KBM-7 (cell line): Measurements from ENCODE around the gene IFRD2.
A peak's percentile ranks its signal among the peaks of the same experiment; 100 is the strongest.

ENCODE experiments used
- DNase-seq: peaks from one replicate; pipeline ENCODE4 v3.0.0-alpha.2; 2015
- in situ Hi-C: fragments of 300-500 bp; cut with MboI; formaldehyde crosslinking; loops from 2 replicates; pipeline ENCODE4 v1.14.3; 2020; ENCODE audit warnings: low sequenced_read_pairs, low pct_unique_long_range_greater_than_20kb, mixed read lengths

IFRD2 gene, protein sequence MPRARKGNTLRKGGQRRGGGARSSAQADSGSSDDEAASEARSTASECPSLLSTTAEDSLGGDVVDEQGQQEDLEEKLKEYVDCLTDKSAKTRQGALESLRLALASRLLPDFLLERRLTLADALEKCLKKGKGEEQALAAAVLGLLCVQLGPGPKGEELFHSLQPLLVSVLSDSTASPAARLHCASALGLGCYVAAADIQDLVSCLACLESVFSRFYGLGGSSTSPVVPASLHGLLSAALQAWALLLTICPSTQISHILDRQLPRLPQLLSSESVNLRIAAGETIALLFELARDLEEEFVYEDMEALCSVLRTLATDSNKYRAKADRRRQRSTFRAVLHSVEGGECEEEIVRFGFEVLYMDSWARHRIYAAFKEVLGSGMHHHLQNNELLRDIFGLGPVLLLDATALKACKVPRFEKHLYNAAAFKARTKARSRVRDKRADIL

DNA sequence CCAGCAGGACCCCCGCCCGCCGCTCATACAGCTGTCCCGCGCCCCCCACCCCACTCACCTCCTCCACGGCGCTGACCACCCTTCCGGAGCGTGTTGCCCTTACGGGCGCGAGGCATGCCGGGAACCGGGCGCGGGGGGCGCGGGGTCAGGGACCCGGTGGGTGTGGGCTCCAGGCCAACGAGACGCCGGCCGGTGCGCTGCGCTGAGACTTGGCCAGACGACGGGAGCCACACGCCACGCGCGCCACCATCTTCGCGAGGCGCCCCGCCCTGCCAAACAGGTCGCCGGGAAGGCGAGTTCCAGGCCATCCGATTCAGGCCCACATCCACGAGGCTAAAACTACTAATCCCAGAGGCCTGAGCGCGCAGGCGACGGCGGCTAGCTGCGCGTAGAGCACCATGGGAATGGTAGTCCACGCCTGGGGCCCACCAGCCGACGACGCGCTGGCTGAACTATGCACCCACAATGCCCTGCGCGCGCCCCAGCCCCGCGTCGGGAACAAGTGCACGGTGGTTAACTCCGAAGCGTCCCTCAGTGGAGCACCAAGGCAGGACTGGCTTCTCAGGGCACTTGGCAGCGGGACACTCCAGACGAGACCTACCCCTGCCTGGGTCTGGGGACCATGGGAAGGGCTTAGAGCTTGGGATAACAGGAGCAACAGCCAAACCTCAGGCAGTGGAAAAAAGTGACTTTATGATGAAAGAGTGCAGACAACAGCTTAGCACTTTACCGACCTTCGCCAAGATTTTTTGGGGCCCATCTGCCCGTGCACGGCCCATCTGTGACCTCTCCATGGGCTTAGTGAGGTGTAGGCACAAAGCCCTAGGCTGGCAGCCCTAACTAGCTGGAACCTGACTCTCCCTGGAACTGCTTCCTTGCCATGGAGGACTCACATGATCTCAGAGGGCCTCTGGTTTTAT, at the start of gene IFRD2:
IFRD2 (minus strand) TSS at position 271 of the 920 bp plus-strand sequence; CDS start at position 116, 155 bp downstream.
- in situ Hi-C loops, result no loop called here

DNA sequence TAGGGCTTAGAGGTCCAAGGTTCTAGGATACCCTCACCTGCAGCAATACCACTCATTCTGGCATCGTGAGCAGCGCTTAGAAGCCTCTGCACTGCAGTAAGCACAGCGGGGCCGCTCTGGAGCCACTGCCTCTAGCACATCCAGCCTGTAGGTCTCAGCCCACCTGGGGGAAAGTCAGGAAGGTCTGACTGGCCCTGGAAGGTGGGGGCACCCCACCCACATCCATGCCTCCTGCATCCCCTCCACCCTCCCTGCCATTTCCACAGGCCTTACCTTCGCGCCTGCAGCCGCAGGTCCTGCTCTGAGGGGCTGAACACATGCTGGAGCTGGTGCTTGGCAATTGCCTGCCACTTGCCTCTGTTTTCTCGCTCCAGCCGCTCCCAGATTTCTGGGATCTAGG, 49.3 kb upstream of the IFRD2 start:
- DNase-seq, result no peak
- in situ Hi-C loops, result no loop called here

More for the DNA sequence above, at the start of gene IFRD2:
- DNase-seq, result peak; percentile 98

DNA sequence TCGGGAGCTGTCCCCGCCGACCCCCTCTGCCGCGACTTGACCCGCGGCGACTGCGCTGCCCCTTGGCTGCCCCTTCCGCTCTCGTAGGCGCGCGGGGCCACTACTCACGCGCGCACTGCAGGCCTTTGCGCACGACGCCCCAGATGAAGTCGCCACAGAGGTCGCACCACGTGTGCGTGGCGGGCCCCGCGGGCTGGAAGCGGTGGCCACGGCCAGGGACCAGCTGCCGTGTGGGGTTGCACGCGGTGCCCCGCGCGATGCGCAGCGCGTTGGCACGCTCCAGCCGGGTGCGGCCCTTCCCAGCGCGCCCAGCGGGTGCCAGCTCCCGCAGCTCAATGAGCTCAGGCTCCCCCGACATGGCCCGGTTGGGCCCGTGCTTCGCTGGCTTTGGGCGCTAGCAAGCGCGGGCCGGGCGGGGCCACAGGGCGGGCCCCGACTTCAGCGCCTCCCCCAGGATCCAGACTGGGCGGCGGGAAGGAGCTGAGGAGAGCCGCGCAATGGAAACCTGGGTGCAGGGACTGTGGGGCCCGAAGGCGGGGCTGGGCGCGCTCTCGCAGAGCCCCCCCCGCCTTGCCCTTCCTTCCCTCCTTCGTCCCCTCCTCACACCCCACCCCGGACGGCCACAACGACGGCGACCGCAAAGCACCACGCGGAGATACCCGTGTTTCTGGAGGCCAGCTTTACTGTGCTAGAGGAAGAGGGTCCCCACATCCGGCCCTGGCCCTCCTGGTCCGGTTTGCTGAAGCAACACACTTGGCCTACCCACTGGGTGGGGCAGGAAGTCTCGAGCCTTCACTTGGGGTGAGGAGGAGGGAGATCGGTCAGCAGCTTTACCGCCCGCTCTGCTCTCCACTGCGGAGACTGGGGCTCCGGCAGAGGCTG, 48.5 kb upstream of the IFRD2 start, which contains the start of gene RASSF1:
RASSF1 (minus strand) TSS at position 389 of the 882 bp plus-strand sequence; CDS start at position 358, 31 bp downstream.
- DNase-seq, result peak; percentile 90
- in situ Hi-C loops, result no loop called here

DNA sequence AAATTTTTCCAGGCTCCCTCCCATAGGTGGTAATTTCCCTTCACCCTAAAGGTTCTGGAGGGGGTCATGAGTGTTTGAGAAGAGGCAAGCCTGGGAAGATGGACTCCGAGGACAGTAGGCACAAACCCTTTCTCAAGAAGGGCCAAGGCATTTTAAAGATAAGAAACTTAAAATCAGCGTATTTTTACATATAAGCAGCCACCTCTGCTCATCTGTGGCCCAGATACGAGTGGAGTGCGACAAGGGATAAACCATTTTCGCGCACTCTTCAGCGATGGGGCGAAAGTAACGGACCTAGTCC, 47.9 kb upstream of the IFRD2 start:
- in situ Hi-C loops, result no loop called here
- DNase-seq, result no peak

DNA sequence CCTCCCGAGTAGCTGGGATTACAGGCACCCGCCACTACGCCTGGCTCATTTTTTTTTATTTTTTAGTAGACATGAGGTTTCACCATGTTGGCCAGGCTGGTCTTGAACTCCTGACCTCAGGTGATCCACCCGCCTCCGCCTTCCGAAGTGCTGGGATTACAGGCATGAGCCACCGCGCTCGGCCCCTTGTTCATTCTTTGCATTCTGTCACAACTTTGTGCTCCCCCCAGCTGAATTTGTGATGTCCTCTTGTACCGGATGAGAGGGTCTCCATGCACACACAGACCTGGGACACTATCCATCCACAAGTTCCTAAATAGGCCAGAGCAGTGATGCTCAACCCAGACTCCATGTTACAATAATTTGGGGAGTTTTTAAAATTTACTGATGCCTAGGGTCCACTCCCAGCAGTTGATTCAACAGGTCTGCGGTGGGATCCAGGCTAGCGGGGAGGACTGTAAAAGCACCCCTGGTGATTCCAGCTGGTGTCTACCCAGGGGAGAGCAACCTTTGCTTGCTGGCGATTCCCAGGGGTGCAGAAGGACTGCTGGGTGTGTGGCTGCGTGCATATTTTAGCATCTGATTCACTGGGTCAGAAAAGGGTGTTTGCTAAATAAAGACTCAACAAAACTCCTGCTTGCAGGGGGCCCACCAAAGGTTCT, 47.4 kb upstream of the IFRD2 start:
- in situ Hi-C loops, result no loop called here
- DNase-seq, result no peak

DNA sequence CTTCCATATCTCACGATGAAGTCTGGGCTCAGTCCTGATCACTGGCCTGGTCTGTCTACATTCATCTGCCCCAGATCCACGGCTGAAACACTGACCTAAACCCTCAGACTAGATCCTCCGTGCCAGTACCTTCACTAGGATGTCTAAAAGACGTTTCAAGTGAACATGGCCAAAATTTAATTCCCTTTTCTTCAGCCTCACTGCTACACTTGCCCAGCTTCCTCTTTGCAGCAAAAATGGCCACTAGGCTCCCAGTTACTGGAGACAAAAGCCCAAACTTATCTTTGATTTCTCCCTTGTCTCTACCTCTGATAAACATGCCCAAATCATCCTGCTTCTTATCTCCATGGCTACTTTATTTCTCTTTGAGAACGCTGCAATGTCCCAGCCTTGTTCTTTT, 46.7 kb upstream of the IFRD2 start:
- peak; percentile 68 for DNase-seq
- in situ Hi-C loops, result no loop called here

DNA sequence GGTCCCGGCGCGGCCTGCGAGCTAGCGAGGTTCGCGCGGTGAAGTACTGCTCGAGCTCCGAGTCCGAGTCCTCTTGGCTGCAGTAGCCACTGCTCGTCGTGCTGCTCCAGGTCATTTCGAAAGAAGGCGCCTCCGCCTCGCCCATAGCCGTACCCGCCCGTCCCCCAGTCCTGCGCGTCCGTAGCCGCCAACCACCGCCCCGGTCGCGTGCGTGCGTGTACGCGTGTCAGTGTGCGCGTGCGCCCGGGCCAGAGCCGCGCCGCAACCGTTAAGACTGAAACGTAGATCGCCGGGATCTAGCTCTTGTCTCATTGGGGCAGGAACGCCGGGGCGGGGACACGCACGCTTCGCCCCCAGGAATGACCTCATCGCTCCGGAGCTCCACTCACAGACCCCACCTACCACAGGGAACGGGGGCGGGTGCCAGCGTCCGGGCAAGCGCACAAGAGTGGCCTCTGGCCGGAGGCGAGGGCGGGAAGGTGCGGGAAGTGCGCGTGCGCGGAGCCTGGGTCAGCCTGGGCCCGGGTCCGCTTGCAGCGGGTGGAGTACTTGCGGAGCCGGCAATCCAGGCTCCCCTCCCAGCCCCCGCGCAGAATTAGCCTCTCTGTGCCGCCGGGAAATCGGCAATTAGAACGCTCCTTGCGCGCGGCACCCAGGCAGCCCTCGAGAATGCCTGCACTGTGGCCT, 45.1 kb upstream of the IFRD2 start:
- peak; percentile 99 for DNase-seq
- in situ Hi-C loops, result no loop called here

DNA sequence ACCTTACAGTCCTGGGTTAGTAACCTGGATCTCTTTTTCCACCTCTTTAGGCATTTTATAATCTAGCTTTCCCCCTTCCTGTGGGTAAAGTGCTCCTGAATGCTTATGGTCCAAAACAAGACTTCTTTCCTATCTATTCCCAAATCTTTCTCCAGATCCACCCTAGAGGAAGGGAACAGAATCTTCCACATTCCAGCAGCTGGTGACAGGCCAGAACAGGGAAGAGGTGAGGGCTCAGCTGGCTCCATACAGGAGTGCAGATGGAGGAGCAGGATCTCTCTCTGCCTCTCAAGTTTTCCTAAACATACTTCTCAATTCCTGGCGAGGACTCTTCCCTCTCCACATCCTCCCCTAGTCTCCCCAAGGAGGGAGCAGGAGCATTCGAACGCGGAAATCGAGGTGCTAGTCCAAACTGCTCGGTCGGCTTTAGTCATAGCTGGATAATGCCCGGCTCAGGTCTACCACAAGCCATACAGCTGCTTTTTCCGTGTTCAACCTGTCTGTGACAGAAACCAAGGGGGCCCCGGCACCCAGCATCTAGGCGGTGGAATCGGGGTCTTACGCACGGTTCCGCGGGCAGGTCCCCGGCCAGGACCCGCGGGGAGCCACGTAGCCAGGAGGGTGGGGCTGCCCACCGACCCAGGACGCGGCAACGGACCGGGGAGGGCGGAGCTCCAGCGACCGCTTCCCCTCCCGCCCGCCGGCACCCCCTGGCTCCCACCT, 44.4 kb upstream of the IFRD2 start:
- no peak for DNase-seq
- in situ Hi-C loops, result no loop called here

DNA sequence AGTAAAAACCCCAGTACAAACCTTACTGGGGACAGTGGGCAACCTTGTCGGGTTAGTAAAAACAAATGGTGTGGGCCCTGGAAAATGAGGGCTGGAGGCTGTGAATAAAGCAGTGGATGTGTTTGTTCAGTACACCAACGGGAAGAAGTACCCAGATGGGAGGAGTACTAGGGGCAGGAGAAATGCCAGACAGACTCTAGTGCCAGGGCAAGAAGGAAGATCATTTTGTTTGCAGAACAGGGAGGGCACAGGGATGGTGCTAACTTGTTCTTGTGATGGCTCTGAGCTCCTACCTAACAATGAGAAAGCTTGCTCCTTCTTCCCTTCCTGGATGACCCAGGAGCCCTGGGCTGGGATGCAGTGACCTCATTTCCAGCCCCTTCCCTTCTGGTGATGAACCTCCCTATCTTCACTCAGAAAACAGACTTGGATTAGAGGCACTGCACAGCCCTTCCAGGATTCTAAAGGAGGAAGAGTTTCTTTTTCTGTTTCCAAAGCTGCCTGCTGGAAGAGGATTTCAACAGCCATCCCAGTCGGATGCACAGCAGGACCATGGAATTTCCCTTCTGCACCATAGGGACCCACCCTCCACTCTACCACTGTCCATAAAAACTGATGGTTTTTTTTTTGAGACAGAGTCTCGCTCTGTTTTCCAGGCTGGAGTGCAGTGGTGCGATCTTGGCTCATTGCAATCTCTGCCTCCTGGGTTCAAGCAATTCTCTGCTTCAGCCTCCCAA, 42.3 kb upstream of the IFRD2 start:
- DNase-seq, result no peak
- in situ Hi-C loops, result no loop called here

DNA sequence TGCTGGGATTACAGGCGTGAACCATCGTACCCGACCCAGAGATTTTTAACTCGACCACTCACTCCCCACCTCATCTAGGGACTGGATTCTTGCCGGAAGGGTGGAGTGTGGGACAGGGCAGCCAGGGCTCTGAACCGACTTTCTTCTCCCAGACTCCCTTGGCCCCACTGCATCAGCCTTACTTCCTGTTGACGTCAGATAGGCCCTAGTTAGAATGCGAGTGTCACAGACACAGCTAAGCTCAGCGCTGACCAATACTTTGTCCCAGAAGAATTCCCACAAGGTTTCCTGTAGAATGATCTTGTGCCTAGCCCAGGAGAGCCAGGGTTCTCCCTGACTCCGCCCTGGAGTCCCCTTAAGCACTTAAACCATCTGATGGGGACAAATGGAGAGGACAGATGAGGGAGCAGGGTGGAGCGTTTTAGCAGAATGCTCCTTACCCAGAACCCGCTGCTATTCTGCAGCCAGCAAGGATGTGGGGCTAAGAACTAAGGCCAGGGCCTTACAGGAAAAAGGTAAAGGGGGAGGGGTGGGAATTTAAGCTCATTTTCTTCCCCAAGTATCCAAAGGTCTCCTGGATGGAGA, 41.6 kb upstream of the IFRD2 start:
- in situ Hi-C loops, result no loop called here
- DNase-seq, result no peak

DNA sequence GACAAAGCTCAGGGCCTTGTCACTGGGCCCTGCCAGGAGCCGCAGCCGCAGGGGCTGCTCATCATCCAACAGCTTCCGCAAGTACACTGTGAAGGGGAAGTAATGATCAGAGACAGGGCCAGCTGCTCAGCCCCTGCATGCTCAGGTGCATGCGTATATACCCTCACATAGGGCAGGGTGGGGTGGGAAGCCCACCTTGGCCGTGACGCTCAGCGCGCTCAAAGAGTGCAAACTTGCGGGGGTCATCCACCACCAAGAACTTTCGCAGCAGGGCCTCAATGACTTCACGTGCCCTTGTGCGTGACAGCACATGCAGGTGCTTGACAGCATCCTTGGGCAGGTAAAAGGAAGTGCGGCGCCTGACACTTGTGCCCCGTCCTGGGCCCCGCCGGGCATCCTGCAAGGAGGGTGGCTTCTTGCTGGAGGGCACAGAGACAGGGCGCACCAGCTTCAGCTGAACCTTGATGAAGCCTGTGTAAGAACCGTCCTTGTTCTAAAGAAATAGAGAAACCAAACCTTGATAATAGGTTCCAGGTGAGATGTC, 39.2 kb upstream of the IFRD2 start:
- DNase-seq, result no peak
- in situ Hi-C loops, result no loop called here

DNA sequence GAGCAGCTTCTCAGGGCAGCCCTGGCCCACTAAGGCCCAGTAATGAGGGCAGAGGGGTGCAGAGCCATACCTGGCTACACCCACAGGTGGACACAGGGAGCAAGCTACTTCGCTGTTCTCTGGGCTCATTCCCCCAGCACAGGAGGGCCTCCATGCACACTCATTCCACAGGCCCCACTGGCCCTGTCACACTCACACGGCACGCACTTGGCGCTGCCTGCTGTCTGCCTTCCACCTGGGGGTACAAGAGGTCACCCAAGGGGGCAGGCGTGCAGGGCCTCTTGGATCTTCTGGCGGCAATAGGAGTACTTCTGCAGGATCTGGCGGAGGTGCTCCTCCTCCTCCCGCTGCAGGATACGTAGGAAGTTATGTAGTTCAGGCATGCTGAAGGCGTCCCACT, 38.1 kb upstream of the IFRD2 start:
- in situ Hi-C loops, result no loop called here
- DNase-seq, result no peak

DNA sequence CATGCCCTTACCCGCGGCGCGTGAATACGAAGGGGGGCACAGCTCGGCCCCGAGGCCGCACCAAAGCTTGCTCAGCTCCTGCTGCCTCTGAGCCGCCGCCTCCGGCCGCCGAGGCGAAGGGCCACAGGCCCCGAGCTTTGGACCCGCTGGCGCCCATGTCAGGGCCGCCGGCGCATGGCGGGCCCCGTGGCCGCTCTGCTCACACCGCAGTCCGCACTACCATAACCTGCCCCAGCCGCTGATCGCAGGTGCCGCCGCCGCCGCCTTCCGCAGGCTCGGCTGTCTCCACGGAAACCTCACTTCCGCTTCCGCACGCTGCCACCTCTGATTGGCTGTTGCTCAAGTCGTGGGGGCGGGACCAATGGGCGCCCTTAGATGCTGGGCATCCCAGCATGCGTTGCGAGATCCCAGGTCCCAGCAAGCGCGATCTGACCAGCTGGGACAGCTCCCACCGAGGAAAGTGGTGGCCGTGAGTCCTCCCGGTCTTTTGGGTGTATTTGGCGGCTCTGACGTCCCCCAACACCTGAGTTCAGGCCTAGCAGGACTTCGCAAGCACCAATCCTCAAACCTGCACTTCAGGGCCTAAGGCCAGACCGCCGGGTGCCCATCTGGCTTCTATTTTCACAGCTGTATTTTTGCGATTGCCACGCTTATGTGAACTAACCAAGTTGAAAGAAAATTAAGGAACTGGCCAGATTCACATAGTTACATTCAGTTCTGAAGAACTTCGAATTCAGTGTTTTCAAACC, 35.9 kb upstream of the IFRD2 start, which contains the start of gene TUSC2:
TUSC2 (minus strand) TSS at position 281 of the 749 bp plus-strand sequence; CDS start at position 157, 124 bp downstream.
- in situ Hi-C loops, result no loop called here
- DNase-seq, result peak; percentile 96

DNA sequence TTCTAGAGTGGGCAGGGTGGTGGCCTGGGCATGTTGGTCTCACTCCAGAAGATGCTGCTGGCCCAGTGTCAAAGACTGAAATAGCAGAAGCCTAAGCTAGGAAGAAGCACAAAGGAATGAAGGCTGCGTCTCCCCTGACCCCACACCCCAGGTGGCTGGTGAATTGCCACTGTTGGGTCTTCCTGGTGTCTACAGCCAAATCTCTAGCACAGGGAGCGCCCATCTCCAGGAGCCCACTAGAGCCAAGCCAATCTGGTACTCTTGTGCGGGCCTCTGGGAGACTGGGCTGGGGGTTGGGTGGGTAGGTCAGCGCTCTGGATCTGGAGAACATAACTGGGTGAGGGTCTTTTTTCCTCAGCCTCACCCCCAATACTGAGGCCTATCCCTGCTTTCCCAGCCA, 34.9 kb upstream of the IFRD2 start:
- in situ Hi-C loops, result no loop called here
- no peak for DNase-seq

DNA sequence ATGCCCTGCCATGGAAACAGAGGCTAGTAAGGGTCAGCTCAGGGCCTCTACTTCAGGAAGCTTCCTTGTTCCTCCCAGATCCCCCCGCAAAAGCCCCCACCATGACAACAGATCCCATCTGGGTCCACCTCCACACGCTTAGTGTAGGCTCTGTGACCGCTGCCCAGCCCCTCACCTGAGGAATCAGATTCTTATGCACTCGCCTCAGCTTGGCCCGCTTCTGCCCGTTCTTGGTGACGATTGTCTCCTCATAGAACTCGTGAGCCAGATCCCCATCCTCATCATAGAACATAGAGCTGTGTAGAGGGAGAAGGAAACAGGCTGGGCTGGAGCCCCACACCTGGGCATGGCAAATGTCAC, 33.9 kb upstream of the IFRD2 start:
- in situ Hi-C loops, result no loop called here
- DNase-seq, result no peak
